Endothelial cell of umbilical vein (primary cell): ENCODE data around the gene HPS3. TPM values are rescaled to one million over a fixed set of nuclear protein-coding genes. Genes with fewer than 3 reads are reported as not detected.

ENCODE experiments used
- BruUV-seq: library from RNA; stranded (reverse); fragments of 400-500 nt; replicated peaks from 2 replicates; lab custom pipeline; 2021; lab: Mats Ljungman, UMichigan
- CTCF ChIA-PET: fragments of 300-600, 350-600 bp; sonication (Branson Sonifier 250); formaldehyde crosslinking; loops from one replicate; lab custom pipeline; 2021; ENCODE audit warnings: antibody characterized with exemption, inconsistent platforms; lab: Charles Lee
- POLR2A ChIA-PET: fragments of 300-600, 350-600 bp; sonication (Branson Sonifier 250); formaldehyde crosslinking; loops from one replicate; lab custom pipeline; 2021; ENCODE audit warnings: antibody characterized with exemption, inconsistent platforms; lab: Charles Lee
- DNase-seq: peaks from one replicate; pipeline ENCODE4 v3.0.0-alpha.2; 2011; ENCODE audit warnings: low read depth, low spot score
- FAIRE-seq: peaks from 2 replicates; lab custom pipeline; 2011; peaks lifted over from hg19 to GRCh38; lab: Jason Lieb, UNC
- H2AFZ ChIP-seq: 2 replicates; pipeline ENCODE4 v1.6.0; 2012; ENCODE audit warnings: low read depth, low read length, control low read depth, inconsistent platforms
- H3K27ac ChIP-seq: 2 replicates; pipeline ENCODE4 v1.5.1; 2011; ENCODE audit warnings: low read depth, mild to moderate bottlenecking, control low read depth, low read length, moderate library complexity; ENCODE audit not compliant: insufficient read depth
- H3K27me3 ChIP-seq, 2 experiments: 2 replicates each; pipeline versions ENCODE4 v1.6.0 to v1.6.1; 2011; ENCODE audit warnings: low read length in 2 of 2, mixed read lengths in 1 of 2; ENCODE audit not compliant: control insufficient read depth in 2 of 2, insufficient read depth in 2 of 2
- H3K36me3 ChIP-seq, 2 experiments: 2 replicates in 1 of 2; 3 replicates in 1 of 2; pipeline ENCODE4 v1.5.1; 2011; ENCODE audit warnings: low read length in 2 of 2, mild to moderate bottlenecking in 1 of 2, moderate library complexity in 1 of 2; ENCODE audit not compliant: control insufficient read depth in 2 of 2, insufficient read depth in 2 of 2; ENCODE audit errors: extremely low read depth in 1 of 2
- H3K4me1 ChIP-seq: 3 replicates; pipeline ENCODE4 v1.5.1; 2011; ENCODE audit warnings: mild to moderate bottlenecking, low read length; ENCODE audit not compliant: control insufficient read depth, insufficient read depth; ENCODE audit errors: extremely low read depth
- H3K4me2 ChIP-seq: 2 replicates; pipeline ENCODE4 v1.6.1; 2011; ENCODE audit warnings: low read length, control low read depth, mixed read lengths; ENCODE audit not compliant: insufficient read depth
- H3K4me3 ChIP-seq, 3 experiments: fragments of 200-600 bp in 1 of 3; sonication (generic), shearing (Covaris generic) in 1 of 3; replicated peaks in 1 of 3; 2 replicates each; pipeline ENCODE4 v1.5.1; 2011 to 2016; ENCODE audit warnings: control low read depth in 3 of 3, low read length in 3 of 3, mild to moderate bottlenecking in 2 of 3, inconsistent platforms in 1 of 3, low read depth in 1 of 3, moderate library complexity in 1 of 3; ENCODE audit not compliant: insufficient read depth in 1 of 3
- H3K79me2 ChIP-seq: 2 replicates; pipeline ENCODE4 v1.6.0; 2012; ENCODE audit warnings: low read length, inconsistent platforms; ENCODE audit not compliant: control insufficient read depth, insufficient read depth
- H3K9ac ChIP-seq: replicated peaks from 2 replicates; pipeline ENCODE3; 2011; ENCODE audit warnings: low read length, control low read depth; ENCODE audit not compliant: insufficient read depth; ENCODE audit errors: extremely low read depth
- H3K9me1 ChIP-seq: replicated peaks from 3 replicates; pipeline ENCODE4 v1.6.0; 2011; ENCODE audit warnings: mild to moderate bottlenecking, low read length; ENCODE audit not compliant: control insufficient read depth, insufficient read depth; ENCODE audit errors: extremely low read depth
- H3K9me3 ChIP-seq: replicated peaks from 2 replicates; pipeline ENCODE4 v1.5.1; 2012; ENCODE audit warnings: low read length, inconsistent platforms; ENCODE audit not compliant: control insufficient read depth, insufficient read depth
- H4K20me1 ChIP-seq: replicated peaks from 2 replicates; pipeline ENCODE3; 2011; ENCODE audit warnings: mild to moderate bottlenecking, low read length; ENCODE audit not compliant: control insufficient read depth, insufficient read depth; ENCODE audit errors: extremely low read depth
- CTCF ChIP-seq, 2 donors: IDR thresholded peaks; 1 replicate in 1 of 2; 2 replicates in 1 of 2; pipeline ENCODE4 v1.5.1; 2011; ENCODE audit warnings: low read length in 2 of 2, mild to moderate bottlenecking in 2 of 2, moderate library complexity in 2 of 2, control low read depth in 1 of 2, inconsistent platforms in 1 of 2, low read depth in 1 of 2; ENCODE audit not compliant: insufficient read depth in 1 of 2; ENCODE audit errors: extremely low read depth in 1 of 2
- EZH2 ChIP-seq: IDR thresholded peaks from 2 replicates; pipeline ENCODE4 v1.6.1; 2012; ENCODE audit warnings: borderline replicate concordance, low read depth, mild to moderate bottlenecking, moderate library complexity, low read length, inconsistent platforms; ENCODE audit not compliant: severe bottlenecking
- FOS ChIP-seq: IDR thresholded peaks from 2 replicates; pipeline ENCODE4 v1.6.1; 2011; ENCODE audit warnings: mild to moderate bottlenecking, low read length, moderate library complexity, borderline replicate concordance; ENCODE audit not compliant: insufficient read depth
- GATA2 ChIP-seq: IDR thresholded peaks from 2 replicates; pipeline ENCODE4 v1.7.0; 2011; ENCODE audit warnings: low read depth, mild to moderate bottlenecking, moderate library complexity, mixed read lengths, low read length; ENCODE audit not compliant: insufficient read length, insufficient read depth
- JUN ChIP-seq: IDR thresholded peaks from 2 replicates; pipeline ENCODE4 v1.6.1; 2011; ENCODE audit warnings: borderline replicate concordance, low read depth; ENCODE audit not compliant: insufficient read length, insufficient read depth
- MAX ChIP-seq: IDR thresholded peaks from 2 replicates; pipeline ENCODE4 v1.6.1; 2011; ENCODE audit not compliant: insufficient read depth, insufficient read length
- MYC ChIP-seq: IDR thresholded peaks from one replicate; pipeline ENCODE4 v1.6.1; 2011; ENCODE audit warnings: mild to moderate bottlenecking, low read depth, low read length
- POLR2A ChIP-seq: IDR thresholded peaks from 2 replicates; pipeline ENCODE4 v1.6.1; 2012; ENCODE audit warnings: low read depth, mild to moderate bottlenecking, control low read depth, low read length
- POLR2AphosphoS5 ChIP-seq: IDR thresholded peaks from 2 replicates; pipeline ENCODE4 v1.6.1; 2012; ENCODE audit warnings: low read depth, mild to moderate bottlenecking, control low read depth, low read length, moderate library complexity; ENCODE audit not compliant: insufficient read depth
- dilution Hi-C: fragments of 300-500 bp; cut with MboI; formaldehyde crosslinking; loops from one replicate; pipeline ENCODE4 v1.15.0; 2019; ENCODE audit warnings: low sequenced_read_pairs; ENCODE audit not compliant: extremely low pct_ligation_motif_present
- intact Hi-C: fragments of 100-400 bp; cut with micrococcal nuclease; formaldehyde crosslinking; loops from one replicate; pipeline ENCODE4 v1.10.0; 2022
- polyA plus RNA-seq, 4 experiments: library from polyadenylated mRNA; depleted of rRNA in 3 of 4; stranded (reverse) in 3 of 4; unstranded in 1 of 4; fragments of >200 nt; gene quantifications; 2 replicates each; pipeline versions ENCODE4 v1.2.1 to v1.2.3, GENCODE V29; 2011 to 2012; ENCODE audit warnings: missing spikeins in 1 of 4
- total RNA-seq: library from RNA; stranded (reverse); gene quantifications from 2 replicates; pipeline ENCODE4 v1.2.3, GENCODE V29; 2021

Gene HPS3
- total and polyA plus RNA-seq, 2 donors (not counting 3 experiments of a cell fraction or from before 2014, with no cell fraction given), result 8.8 to 16.1 TPM

- intact Hi-C loops, result no loop called here
- Histone ChIP-seq H3K79me2 (no peaks in the 10 kb centered on the region), H3K9me3 (no peaks in the 10 kb centered on the region), H3K9me1 (no peaks in the 10 kb centered on the region), H3K4me2 (no peak overlapping the region), H4K20me1 (no peaks in the 10 kb centered on the region), H3K9ac (no peak overlapping the region), H2AFZ (no peak overlapping the region), H3K27me3 (no peaks in the 10 kb centered on the region), H3K27ac (no peak overlapping the region), H3K4me1 (peaks cover 15% of the 10 kb centered on the region), H3K4me3 (no peak overlapping the region), H3K36me3 (no peaks in the 10 kb centered on the region)
- no peak for DNase-seq
- no TSS peak for BruUV-seq
- CTCF ChIA-PET, result interaction anchor here (1.7 kb wide), 1 partner anchor 94 kb away, joined by 4 read pairs; no protein-coding TSS in a partner anchor
- POLR2A ChIA-PET, result no interaction called here
- dilution Hi-C loops, result no loop called here
- TF ChIP-seq FOS (no peak), EZH2 (no peak)
- no peak for FAIRE-seq
Measured at GRCh38 chr3:149214702-149215101, 85.3 kb downstream of the HPS3 start.

GRCh38 chr3:149215515-149215914 lies 86.1 kb downstream of the HPS3 start:
- no TSS peak for BruUV-seq
- no peak overlapping the region for H3K4me3 ChIP-seq
- peaks cover 15% of the 10 kb centered on the region for H3K4me1 ChIP-seq
- no peaks in the 10 kb centered on the region for H3K79me2 ChIP-seq
- ChIA-PET CTCF (interaction anchor here (1.7 to 1.8 kb wide), 2 partner anchors 46 to 95 kb away, joined by 4 read pairs; no protein-coding TSS in a partner anchor), POLR2A (no interaction called here)
- H4K20me1 ChIP-seq, result no peaks in the 10 kb centered on the region
- H3K27ac ChIP-seq, result no peak overlapping the region
- H3K36me3 ChIP-seq, result no peaks in the 10 kb centered on the region
- no peak overlapping the region for H2AFZ ChIP-seq
- TF ChIP-seq MAX (no peak), CTCF (IDR thresholded peaks at IDR 0.05; ENCODE audit: extremely low read depth in 1 of 2, insufficient read depth in 1 of 2, low read depth in 1 of 2, low read length in 2 of 2) (no peak), MYC (no peak), POLR2A (no peak), JUN (no peak), POLR2AphosphoS5 (no peak), GATA2 (no peak)
- no peaks in the 10 kb centered on the region for H3K27me3 ChIP-seq
- no peaks in the 10 kb centered on the region for H3K9me1 ChIP-seq
- H3K9ac ChIP-seq, result no peak overlapping the region
- FAIRE-seq, result peak; percentile 78
- H3K9me3 ChIP-seq, result no peaks in the 10 kb centered on the region
- peak overlapping the region; percentile 16 for H3K4me2 ChIP-seq
- dilution Hi-C loops, result no loop called here
- peak; percentile 35 for DNase-seq
- intact Hi-C loops, result no loop called here
